ENCODE measurements around the gene MRPL32.

The MRPL32 gene

GRCh38 chr7:42986781-42987248, 54.6 kb downstream of the MRPL32 start:
- no peak for ATAC-seq (ENCODE audit: insufficient read depth, low read depth)

More at GRCh38 chr7:42986781-42987248, 54.6 kb downstream of the MRPL32 start:
- H3K79me2 ChIP-seq (ENCODE audit: insufficient read depth, low read length) = no peaks in the 10 kb centered on the region
- no peak overlapping the region for H2AFZ ChIP-seq (ENCODE audit: low read depth, low read length)
- H3K27me3 ChIP-seq (ENCODE audit: insufficient read depth, low read length, poor library complexity) = peaks cover 3% of the 10 kb centered on the region
- H3K9ac ChIP-seq (ENCODE audit: low read depth, low read length) = no peak overlapping the region
- H3K27ac ChIP-seq (ENCODE audit: low read length) = no peak overlapping the region
- H3K4me1 ChIP-seq (ENCODE audit: insufficient read depth, low read length) = no peaks in the 10 kb centered on the region
- peaks cover 4% of the 10 kb centered on the region for H3K9me3 ChIP-seq (ENCODE audit: insufficient read depth, low read length, severe bottlenecking)
- no peak for DNase-seq
- H3K4me3 ChIP-seq (ENCODE audit: low read depth in 1 of 2, low read length in 2 of 2) = no peak overlapping the region
- TF ChIP-seq EZH2 (IDR thresholded peaks at IDR 0.05; ENCODE audit: borderline replicate concordance, low read depth, low read length, severe bottlenecking) = no peak
- TF ChIP-seq, protein P1, sequence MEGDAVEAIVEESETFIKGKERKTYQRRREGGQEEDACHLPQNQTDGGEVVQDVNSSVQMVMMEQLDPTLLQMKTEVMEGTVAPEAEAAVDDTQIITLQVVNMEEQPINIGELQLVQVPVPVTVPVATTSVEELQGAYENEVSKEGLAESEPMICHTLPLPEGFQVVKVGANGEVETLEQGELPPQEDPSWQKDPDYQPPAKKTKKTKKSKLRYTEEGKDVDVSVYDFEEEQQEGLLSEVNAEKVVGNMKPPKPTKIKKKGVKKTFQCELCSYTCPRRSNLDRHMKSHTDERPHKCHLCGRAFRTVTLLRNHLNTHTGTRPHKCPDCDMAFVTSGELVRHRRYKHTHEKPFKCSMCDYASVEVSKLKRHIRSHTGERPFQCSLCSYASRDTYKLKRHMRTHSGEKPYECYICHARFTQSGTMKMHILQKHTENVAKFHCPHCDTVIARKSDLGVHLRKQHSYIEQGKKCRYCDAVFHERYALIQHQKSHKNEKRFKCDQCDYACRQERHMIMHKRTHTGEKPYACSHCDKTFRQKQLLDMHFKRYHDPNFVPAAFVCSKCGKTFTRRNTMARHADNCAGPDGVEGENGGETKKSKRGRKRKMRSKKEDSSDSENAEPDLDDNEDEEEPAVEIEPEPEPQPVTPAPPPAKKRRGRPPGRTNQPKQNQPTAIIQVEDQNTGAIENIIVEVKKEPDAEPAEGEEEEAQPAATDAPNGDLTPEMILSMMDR (IDR thresholded peaks at IDR 0.05; ENCODE audit: borderline replicate concordance, extremely low read depth, low read length, poor library complexity, severe bottlenecking) = no peak
- no peaks in the 10 kb centered on the region for H3K36me3 ChIP-seq (ENCODE audit: insufficient read depth, low read length)
- no peaks in the 10 kb centered on the region for H4K20me1 ChIP-seq (ENCODE audit: insufficient read depth, low read length)
- H3K4me2 ChIP-seq (ENCODE audit: insufficient read depth, low read length) = no peak overlapping the region
